C4-2B (cell line): ENCODE measurements around the gene TRMT11.
A peak's percentile ranks its signal among the peaks of the same experiment; 100 is the strongest.

Experiments
- H3K27ac ChIP-seq: fragments of 450-650 bp; 2 replicates; pipeline ENCODE4 v1.5.1; 2017
- ZFX ChIP-seq: fragments of 450-650 bp; IDR thresholded peaks from 2 replicates; pipeline ENCODE4 v1.6.1; 2017
- TF ChIP-seq, protein P1 (sequence below): fragments of 450-650 bp; conservative IDR thresholded peaks from 2 replicates; pipeline ENCODE4 v1.5.1; 2017; ENCODE audit warnings: mild to moderate bottlenecking

The TRMT11 gene

DNA sequence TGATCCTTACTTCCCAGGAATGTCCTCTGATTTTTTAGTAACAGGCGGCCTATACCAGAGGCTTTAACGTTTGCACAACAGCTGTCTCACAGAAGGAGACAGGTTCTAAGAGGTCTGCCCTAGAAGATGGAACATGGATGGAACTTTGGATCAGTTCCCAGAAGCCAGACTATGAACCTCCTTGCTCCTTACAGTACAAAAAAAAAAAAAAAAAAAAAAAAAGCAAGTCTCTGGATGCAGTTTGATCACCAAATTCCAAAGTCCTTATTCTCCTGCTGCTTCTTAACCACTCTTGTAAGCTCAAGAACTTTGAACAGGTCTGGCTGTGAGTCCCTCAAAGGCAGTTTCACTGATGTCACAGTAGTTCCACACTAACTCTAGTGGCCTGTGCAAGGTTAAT lies 2.0 kb upstream of the TRMT11 start:
- H3K27ac ChIP-seq, result no peak overlapping the region
- TF ChIP-seq, protein P1, sequence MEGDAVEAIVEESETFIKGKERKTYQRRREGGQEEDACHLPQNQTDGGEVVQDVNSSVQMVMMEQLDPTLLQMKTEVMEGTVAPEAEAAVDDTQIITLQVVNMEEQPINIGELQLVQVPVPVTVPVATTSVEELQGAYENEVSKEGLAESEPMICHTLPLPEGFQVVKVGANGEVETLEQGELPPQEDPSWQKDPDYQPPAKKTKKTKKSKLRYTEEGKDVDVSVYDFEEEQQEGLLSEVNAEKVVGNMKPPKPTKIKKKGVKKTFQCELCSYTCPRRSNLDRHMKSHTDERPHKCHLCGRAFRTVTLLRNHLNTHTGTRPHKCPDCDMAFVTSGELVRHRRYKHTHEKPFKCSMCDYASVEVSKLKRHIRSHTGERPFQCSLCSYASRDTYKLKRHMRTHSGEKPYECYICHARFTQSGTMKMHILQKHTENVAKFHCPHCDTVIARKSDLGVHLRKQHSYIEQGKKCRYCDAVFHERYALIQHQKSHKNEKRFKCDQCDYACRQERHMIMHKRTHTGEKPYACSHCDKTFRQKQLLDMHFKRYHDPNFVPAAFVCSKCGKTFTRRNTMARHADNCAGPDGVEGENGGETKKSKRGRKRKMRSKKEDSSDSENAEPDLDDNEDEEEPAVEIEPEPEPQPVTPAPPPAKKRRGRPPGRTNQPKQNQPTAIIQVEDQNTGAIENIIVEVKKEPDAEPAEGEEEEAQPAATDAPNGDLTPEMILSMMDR, result no peak
- TF ChIP-seq ZFX, result no peak

DNA sequence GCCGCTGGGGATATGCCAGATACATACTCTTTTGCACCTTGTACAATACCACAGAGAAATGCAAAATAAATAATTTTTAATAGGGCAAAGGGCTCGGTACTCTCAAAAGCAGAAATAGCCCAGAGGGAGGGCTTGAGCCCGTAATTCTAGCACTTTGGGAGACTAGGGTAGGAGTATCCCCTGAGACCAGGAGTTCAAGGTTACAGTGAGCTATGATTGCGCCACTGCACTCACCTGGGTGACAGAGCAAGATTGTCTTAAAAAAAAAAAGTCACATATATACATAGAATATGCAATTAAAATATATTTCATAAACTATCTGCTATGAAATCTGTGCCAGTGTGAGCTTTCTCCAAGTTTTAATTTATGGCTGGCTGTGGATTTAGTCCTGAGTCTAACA lies 818 bp upstream of the TRMT11 start:
- TF ChIP-seq ZFX, result no peak
- TF ChIP-seq, protein P1, result no peak
- peak overlapping the region; percentile 77; the same call in 1 of the 2 replicates for H3K27ac ChIP-seq

DNA sequence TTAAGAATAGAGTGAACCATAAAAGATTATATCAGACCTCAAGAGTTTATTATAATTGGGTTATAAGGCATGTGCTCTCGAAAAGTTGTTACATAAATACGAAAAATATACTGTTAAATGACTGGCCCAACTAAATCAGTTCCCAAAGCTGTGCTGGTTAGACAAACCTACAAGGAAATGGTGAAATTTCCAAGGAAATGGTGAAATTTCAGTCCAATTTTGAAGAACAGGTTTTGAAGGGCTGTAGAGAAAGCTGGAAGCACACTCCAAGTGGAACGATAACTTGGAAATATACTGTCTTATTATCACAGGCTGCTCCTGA lies 400 bp upstream of the TRMT11 start:
- TF ChIP-seq, protein P1, result no peak
- TF ChIP-seq ZFX, result no peak
- peak overlapping the region; percentile 77 for H3K27ac ChIP-seq

DNA sequence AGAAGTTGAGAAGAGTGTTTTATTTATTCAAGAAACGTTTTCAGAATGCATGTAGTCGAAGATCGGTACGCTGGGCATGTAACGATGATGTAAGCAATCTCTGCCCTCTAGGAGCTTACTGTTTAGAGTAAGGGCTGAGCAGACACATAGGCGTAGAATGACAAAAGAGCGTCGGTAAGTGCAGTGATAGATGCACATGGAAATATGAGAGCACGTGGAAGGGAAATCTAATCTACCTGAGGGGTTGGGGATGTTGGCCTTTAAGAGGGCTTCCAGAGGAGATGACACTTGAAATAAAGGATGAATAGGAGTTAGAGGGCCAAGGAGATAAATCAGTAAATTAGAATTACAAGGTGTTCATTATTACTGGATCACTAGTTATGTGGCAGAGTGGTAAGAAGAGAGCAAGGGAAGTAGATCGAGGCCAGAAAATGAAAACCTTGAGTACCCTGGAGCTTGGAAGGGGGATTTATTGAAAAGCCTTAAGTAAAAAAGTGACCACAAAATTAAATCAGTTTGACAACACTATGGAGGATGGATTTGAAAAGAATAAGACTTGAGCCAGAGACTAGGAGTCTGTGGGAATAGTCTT lies 782 bp downstream of the TRMT11 start:
- peak overlapping the region; percentile 77 for H3K27ac ChIP-seq
- TF ChIP-seq, protein P1, result no peak
- no peak for TF ChIP-seq ZFX

DNA sequence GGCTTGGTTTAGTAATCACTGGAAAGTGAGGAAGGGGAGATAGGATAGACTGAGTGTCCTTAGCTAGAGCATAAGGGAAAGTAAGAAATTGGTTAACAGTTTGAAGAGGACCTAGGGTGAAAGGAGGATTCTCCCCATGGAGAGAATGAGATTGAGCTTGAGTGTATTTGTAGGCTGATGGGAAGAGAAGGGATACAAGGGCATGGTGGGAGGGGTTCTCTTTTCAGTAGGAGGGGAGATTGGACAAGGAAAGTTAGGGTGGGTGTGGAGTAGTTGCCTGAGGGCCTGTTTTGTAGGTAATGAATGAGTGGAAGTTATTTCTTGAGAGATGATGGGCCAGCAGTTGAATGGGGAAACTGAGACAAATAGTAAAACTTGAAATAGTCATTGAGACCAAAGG lies 1.9 kb downstream of the TRMT11 start:
- no peak for TF ChIP-seq ZFX
- TF ChIP-seq, protein P1, result no peak
- no peak overlapping the region for H3K27ac ChIP-seq

DNA sequence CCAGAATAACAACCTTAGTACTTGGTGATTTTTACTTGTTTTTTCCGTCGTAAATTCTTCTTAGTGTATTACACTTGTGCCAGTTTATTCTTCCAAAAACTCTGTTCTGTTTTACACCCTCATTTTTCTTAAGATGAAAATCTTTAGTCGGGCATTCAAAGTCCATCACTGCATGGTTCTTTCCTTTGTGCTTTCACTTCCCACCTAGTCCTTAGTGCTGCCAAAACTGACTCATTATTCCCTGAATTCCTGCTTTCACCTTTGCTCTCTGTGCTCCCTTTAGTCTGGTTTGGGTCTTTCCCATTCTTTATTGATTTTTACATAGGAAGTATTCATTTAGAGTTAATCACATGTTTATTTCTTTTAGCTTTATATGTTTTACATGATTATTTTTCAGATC lies 3.3 kb downstream of the TRMT11 start:
- H3K27ac ChIP-seq, result no peak overlapping the region
- TF ChIP-seq, protein P1, result no peak
- no peak for TF ChIP-seq ZFX

DNA sequence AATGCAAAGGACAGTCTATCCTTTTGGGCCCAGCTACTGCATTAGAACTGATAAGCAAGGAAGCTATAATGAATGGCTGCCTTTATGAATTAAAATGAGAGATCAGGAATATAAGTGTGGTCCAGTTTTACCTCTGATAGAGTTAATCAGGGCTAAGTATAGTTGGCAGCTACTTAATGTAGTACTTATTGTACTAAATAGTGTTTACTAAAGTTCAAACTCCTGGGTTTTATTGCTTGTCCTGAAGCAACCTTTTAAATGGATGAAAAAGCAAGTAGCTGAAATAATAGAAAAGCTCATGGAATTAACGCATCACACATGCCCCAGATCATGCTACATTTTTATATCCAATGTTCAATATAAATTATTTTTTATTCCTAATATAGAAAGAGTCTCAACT lies 5.3 kb downstream of the TRMT11 start:
- no peak for TF ChIP-seq ZFX
- TF ChIP-seq, protein P1, result no peak
- H3K27ac ChIP-seq, result peak overlapping the region; percentile 72
